Thyroid gland (tissue), 4 donors: ENCODE measurements around the gene PRKX.

Experiments
- POLR2A ChIP-seq, 2 donors: fragments of 450-650 bp; IDR thresholded peaks; one replicate each; pipeline ENCODE4 v1.6.1; 2017; ENCODE audit warnings: antibody characterized with exemption in 2 of 2, mild to moderate bottlenecking in 2 of 2, moderate library complexity in 1 of 2
- TF ChIP-seq, protein P1 (sequence below), 6 experiments: fragments of 200-600 bp in 3 of 6; fragments of 450-650 bp in 3 of 6; sonication (generic) in 3 of 6; IDR thresholded peaks; one replicate each; pipeline ENCODE4 v1.5.1; 2016 to 2019; ENCODE audit warnings: antibody characterized with exemption in 6 of 6, mild to moderate bottlenecking in 2 of 6, inconsistent platforms in 1 of 6, moderate library complexity in 1 of 6

DNA sequence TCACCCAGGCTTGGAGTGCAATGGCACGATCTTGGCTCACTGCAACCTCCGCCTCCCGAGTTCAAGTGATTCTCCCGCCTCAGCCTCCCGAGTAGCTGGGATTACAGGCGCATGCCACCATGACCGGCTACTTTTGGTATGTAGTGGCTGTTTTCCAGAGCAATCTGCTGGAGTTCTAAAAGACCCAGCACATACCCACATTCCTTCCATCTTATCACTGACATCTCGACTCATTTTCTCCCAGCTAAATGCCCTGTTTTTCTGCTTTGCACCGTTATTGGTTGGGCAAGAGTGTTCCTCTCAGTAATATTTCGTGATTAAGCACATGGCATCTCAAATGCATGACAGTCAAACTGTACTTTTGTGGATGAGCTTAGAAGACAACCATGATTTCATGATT lies 53.7 kb downstream of the PRKX start:
- TF ChIP-seq, protein P1, sequence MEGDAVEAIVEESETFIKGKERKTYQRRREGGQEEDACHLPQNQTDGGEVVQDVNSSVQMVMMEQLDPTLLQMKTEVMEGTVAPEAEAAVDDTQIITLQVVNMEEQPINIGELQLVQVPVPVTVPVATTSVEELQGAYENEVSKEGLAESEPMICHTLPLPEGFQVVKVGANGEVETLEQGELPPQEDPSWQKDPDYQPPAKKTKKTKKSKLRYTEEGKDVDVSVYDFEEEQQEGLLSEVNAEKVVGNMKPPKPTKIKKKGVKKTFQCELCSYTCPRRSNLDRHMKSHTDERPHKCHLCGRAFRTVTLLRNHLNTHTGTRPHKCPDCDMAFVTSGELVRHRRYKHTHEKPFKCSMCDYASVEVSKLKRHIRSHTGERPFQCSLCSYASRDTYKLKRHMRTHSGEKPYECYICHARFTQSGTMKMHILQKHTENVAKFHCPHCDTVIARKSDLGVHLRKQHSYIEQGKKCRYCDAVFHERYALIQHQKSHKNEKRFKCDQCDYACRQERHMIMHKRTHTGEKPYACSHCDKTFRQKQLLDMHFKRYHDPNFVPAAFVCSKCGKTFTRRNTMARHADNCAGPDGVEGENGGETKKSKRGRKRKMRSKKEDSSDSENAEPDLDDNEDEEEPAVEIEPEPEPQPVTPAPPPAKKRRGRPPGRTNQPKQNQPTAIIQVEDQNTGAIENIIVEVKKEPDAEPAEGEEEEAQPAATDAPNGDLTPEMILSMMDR (IDR thresholded peaks at IDR 0.05): no peak
- no peak for TF ChIP-seq POLR2A (IDR thresholded peaks at IDR 0.05)
